HepG2 (cell line): ENCODE results near the gene AP3M1. TPM values are rescaled to one million over a fixed set of nuclear protein-coding genes. Genes with fewer than 3 reads are reported as not detected.
A peak's percentile ranks its signal among the peaks of the same experiment; 100 is the strongest.

Experiments
- ATAC-seq: fragments of 200-7000 bp; cut with Tn5 transposase; 3 replicates; pipeline ENCODE4 v1.9.1; 2020; ENCODE audit warnings: mild to moderate bottlenecking, moderate library complexity
- BruUV-seq: library from RNA; stranded (reverse); fragments of 400-500 nt; replicated peaks from 2 replicates; lab custom pipeline; 2021; lab: Mats Ljungman, UMichigan
- CTCF ChIA-PET: fragments of 300-600 bp; formaldehyde crosslinking; extraction: SDS; loops from one replicate; lab custom pipeline; 2021; ENCODE audit warnings: low total read pairs, inconsistent platforms, low intra/inter-chr PET ratio; lab: Yijun Ruan, JAX
- POLR2A ChIA-PET: fragments of 350-600 bp; sonication (Branson Sonifier 250); formaldehyde crosslinking; loops from one replicate; lab custom pipeline; 2020; ENCODE audit warnings: antibody characterized with exemption, inconsistent platforms; lab: Yijun Ruan, JAX
- DNase-seq: peaks from one replicate; pipeline ENCODE4 v3.0.0-alpha.2; 2015; ENCODE audit warnings: low spot score
- FAIRE-seq: peaks from 3 replicates; lab custom pipeline; 2011; peaks lifted over from hg19 to GRCh38; lab: Jason Lieb, UNC
- H2AFZ ChIP-seq: one replicate; pipeline ENCODE4 v1.6.1; 2011; ENCODE audit warnings: low read length, inconsistent platforms
- H3K27ac ChIP-seq: fragments of 300-600 bp; 3 replicates; pipeline ENCODE4 v1.8.0; 2011; ENCODE audit warnings: mixed run types, mild to moderate bottlenecking, mixed read lengths, low read length, inconsistent platforms; ENCODE audit not compliant: insufficient read depth; ENCODE audit errors: extremely low read length
- H3K27me3 ChIP-seq, 2 experiments: fragments of 200-600 bp in 1 of 2; 2 replicates in 1 of 2; 3 replicates in 1 of 2; pipeline versions ENCODE4 v1.6.0 to v1.8.0; 2011; ENCODE audit warnings: low read length in 2 of 2, mild to moderate bottlenecking in 2 of 2, moderate library complexity in 2 of 2, inconsistent platforms in 1 of 2; ENCODE audit not compliant: insufficient read depth in 2 of 2, control insufficient read depth in 1 of 2
- H3K36me3 ChIP-seq, 2 experiments: fragments of 200-600 bp in 1 of 2; replicated peaks in 1 of 2; 2 replicates in 1 of 2; 3 replicates in 1 of 2; pipeline versions ENCODE4 v1.5.1 to v1.8.0; 2011; ENCODE audit warnings: low read length in 2 of 2, inconsistent platforms in 1 of 2; ENCODE audit not compliant: insufficient read depth in 2 of 2, control insufficient read depth in 1 of 2
- H3K4me1 ChIP-seq: 2 replicates; pipeline ENCODE4 v1.5.1; 2012; ENCODE audit warnings: low read length, inconsistent platforms; ENCODE audit not compliant: insufficient read depth
- H3K4me2 ChIP-seq: 2 replicates; pipeline ENCODE4 v1.6.0; 2011; ENCODE audit warnings: low read depth, low read length, inconsistent platforms
- H3K4me3 ChIP-seq, 3 experiments: fragments of 200-600 bp in 1 of 3; sonication (generic), shearing (Covaris generic) in 1 of 3; replicated peaks in 1 of 3; 2 replicates each; pipeline ENCODE4 v1.5.1; 2011 to 2016; ENCODE audit warnings: low read length in 3 of 3, inconsistent platforms in 2 of 3, low read depth in 2 of 3, mild to moderate bottlenecking in 2 of 3, control low read depth in 1 of 3, mixed read lengths in 1 of 3; ENCODE audit not compliant: insufficient read depth in 1 of 3
- H3K79me2 ChIP-seq: one replicate; pipeline ENCODE4 v1.6.1; 2011; ENCODE audit warnings: low read length, inconsistent platforms; ENCODE audit not compliant: insufficient read depth
- H3K9ac ChIP-seq: 2 replicates; pipeline ENCODE4 v1.6.0; 2011; ENCODE audit warnings: mild to moderate bottlenecking, low read depth, low read length, inconsistent platforms; ENCODE audit not compliant: insufficient read depth
- H3K9me3 ChIP-seq: 2 replicates; pipeline ENCODE4 v1.5.1; 2012; ENCODE audit warnings: mild to moderate bottlenecking, low read length
- H4K20me1 ChIP-seq: 2 replicates; pipeline ENCODE4 v1.6.0; 2011; ENCODE audit warnings: inconsistent platforms, mild to moderate bottlenecking, low read length, moderate library complexity; ENCODE audit not compliant: insufficient read depth
- CSRNP2 ChIP-seq: sonication (generic); formaldehyde crosslinking; conservative IDR thresholded peaks from 2 replicates; pipeline ENCODE4 v1.8.0; 2022; ENCODE audit warnings: low read depth, missing genetic modification reagents
- FOXK2 ChIP-seq: fragments of 450-650 bp; IDR thresholded peaks from 2 replicates; pipeline ENCODE4 v1.6.1; 2016
- GMEB2 ChIP-seq: IDR thresholded peaks from 2 replicates; pipeline ENCODE4 v1.6.1; 2016; ENCODE audit warnings: missing biosample characterization, missing genetic modification reagents, low read depth
- HDAC2 ChIP-seq: sonication (generic); formaldehyde crosslinking; IDR thresholded peaks from 2 replicates; pipeline ENCODE4 v1.4.0; 2020; ENCODE audit warnings: missing genetic modification reagents
- HNRNPLL ChIP-seq: fragments of 200-400 bp; formaldehyde crosslinking; IDR thresholded peaks from 2 replicates; pipeline ENCODE4 v1.6.1; 2017; ENCODE audit warnings: mild to moderate bottlenecking, low read depth, low read length; ENCODE audit not compliant: poor library complexity, severe bottlenecking
- KMT2B ChIP-seq: IDR thresholded peaks from 2 replicates; pipeline ENCODE4 v1.6.1; 2016; ENCODE audit warnings: missing genetic modification reagents, missing compliant biosample characterization
- NRL ChIP-seq: sonication (generic); formaldehyde crosslinking; IDR thresholded peaks from 2 replicates; pipeline ENCODE4 v1.5.0; 2020; ENCODE audit warnings: missing genetic modification reagents, mild to moderate bottlenecking, moderate library complexity, borderline replicate concordance
- SIX1 ChIP-seq: sonication (generic); formaldehyde crosslinking; IDR thresholded peaks from 2 replicates; pipeline ENCODE4 v1.4.0; 2020; ENCODE audit warnings: missing genetic modification reagents, borderline replicate concordance
- XRCC5 ChIP-seq: fragments of 200-400 bp; formaldehyde crosslinking; optimal IDR thresholded peaks from 2 replicates; pipeline ENCODE3; 2017; ENCODE audit warnings: mild to moderate bottlenecking, low read length
- ZNF556 ChIP-seq: sonication (generic); formaldehyde crosslinking; IDR thresholded peaks from 2 replicates; pipeline ENCODE4 v1.4.0; 2020; ENCODE audit warnings: mild to moderate bottlenecking, missing genetic modification reagents, borderline replicate concordance
- WGBS: methylation state at CpG from one replicate; pipeline ENCODE4 v1.1.6; 2017; ENCODE audit warnings: low lambda C conversion rate; 5-methylcytosine and 5-hydroxymethylcytosine counted together
- in situ Hi-C: cut with HindIII; loops from 2 replicates; pipeline ENCODE4 v1.10.0; 2017; ENCODE audit warnings: low pct_unique_long_range_greater_than_20kb; ENCODE audit not compliant: extremely low pct_ligation_motif_present
- intact Hi-C: fragments of 100-400 bp; cut with micrococcal nuclease; formaldehyde crosslinking; loops from one replicate; pipeline ENCODE4 v1.10.0; 2022; ENCODE audit not compliant: unreplicated experiment
- polyA plus RNA-seq, 8 experiments: library from polyadenylated mRNA; depleted of rRNA in 3 of 8; stranded (reverse) in 7 of 8; unstranded in 1 of 8; fragments of >200 nt; fragmentation: Illumina TruSeq in 4 of 8; extraction: Trizol in 4 of 8; gene quantifications; 2 replicates each; pipeline versions ENCODE4 v1.2.1 to v1.2.3, GENCODE V29; 2011 to 2016; ENCODE audit warnings: low read depth in 4 of 8, missing spikeins in 1 of 8, mixed read lengths in 1 of 8; ENCODE audit not compliant: insufficient read depth in 1 of 8
- total RNA-seq, 5 experiments: library from RNA; depleted of rRNA; stranded (reverse); fragments of >200 nt; fragmentation: Illumina TruSeq; extraction: Trizol; gene quantifications; 2 replicates each; pipeline ENCODE4 v1.2.3, GENCODE V29; 2016; ENCODE audit warnings: low read depth in 1 of 5

The AP3M1 gene
- total and polyA plus RNA-seq, 2 of the 13 experiments (the other 11 are each of a cell fraction or from before 2014, with no cell fraction given): 29.0 to 31.6 TPM

DNA sequence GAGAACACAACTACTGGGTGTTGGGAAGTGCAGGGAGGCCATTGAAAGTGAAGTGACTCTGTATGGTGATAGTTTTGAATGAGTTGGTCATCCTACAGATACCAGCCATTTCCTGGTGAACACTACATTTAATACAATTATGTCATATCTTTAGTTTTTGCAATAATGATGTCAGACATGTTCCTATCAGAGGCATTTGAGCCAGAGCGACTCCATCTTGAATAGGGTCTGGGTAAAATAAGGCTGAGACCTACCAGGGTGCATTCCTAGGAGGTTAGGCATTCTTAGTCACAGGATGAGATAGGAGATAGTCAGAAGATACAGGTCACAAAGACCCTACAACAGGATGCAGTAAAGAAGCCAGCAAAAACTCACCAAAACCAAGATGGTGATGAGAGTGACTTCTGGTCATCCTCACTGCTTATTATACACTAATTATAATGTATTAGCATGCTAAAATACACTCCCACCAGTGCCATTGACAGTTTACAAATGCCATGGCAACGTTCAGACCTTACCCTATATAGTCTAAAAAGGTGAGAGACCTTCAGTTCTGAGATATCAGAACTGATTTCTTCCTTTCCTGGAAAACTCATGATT, 28.6 kb upstream of the AP3M1 start:
- ATAC-seq (no peak), DNase-seq (no peak), FAIRE-seq (peak; percentile 12)
- Histone ChIP-seq H3K79me2 (peaks cover 63% of the 10 kb centered on the region), H2AFZ (no peak overlapping the region), H3K9me3 (no peaks in the 10 kb centered on the region), H3K9ac (no peak overlapping the region), H3K27ac (no peak overlapping the region), H4K20me1 (no peaks in the 10 kb centered on the region), H3K4me2 (peak overlapping the region; percentile 59), H3K4me3 (no peak overlapping the region), H3K4me1 (peaks cover 56% of the 10 kb centered on the region), H3K36me3 (peaks cover 0 to 2% of the 10 kb centered on the region in 2 experiments; a peak in 1 of 5 replicates), H3K27me3 (no peaks in the 10 kb centered on the region)
- in situ Hi-C loops (no loop called here), intact Hi-C loops (no loop called here)
- no TSS peak for BruUV-seq
- ChIA-PET CTCF (no interaction called here), POLR2A (no interaction called here)
- 79% methylated on average over 2 of the region's 2 CpGs for WGBS
- no peak for TF ChIP-seq GMEB2 (CRISPR knock-in tag)
- TF ChIP-seq HDAC2 (CRISPR knock-in tag): no peak

GRCh38 chr10:74178042-74178791, 27.6 kb upstream of the AP3M1 start:
- Histone ChIP-seq H3K4me3 (peak overlapping the region in 1 of 3 experiments; percentile 32; a peak in 2 of 6 replicates), H3K36me3 (peaks cover 0 to 2% of the 10 kb centered on the region in 2 experiments; a peak in 1 of 5 replicates), H3K9me3 (no peaks in the 10 kb centered on the region), H2AFZ (no peak overlapping the region), H3K4me2 (peak overlapping the region; percentile 59), H3K27me3 (no peaks in the 10 kb centered on the region), H3K79me2 (peaks cover 57% of the 10 kb centered on the region), H3K27ac (no peak overlapping the region), H3K9ac (no peak overlapping the region), H3K4me1 (peaks cover 65% of the 10 kb centered on the region), H4K20me1 (no peaks in the 10 kb centered on the region)
- no peak for DNase-seq
- in situ Hi-C loops: no loop called here
- ATAC-seq: no peak
- intact Hi-C loops: no loop called here
- ChIA-PET POLR2A (interaction anchor here (0.6 to 2.5 kb wide), 4 partner anchors 12 to 1032 kb away, joined by 3 to 45 read pairs (median 8); partner anchors contain the start of genes ADK, AP3M1 and VDAC2), CTCF (no interaction called here)
- no peak for FAIRE-seq
- no TSS peak for BruUV-seq
- 75% methylated on average over 5 of the region's 5 CpGs for WGBS
- no peak for TF ChIP-seq ZNF556 (CRISPR knock-in tag)
- TF ChIP-seq KMT2B: no peak
- no peak for TF ChIP-seq XRCC5
- TF ChIP-seq HNRNPLL: no peak
- no peak for TF ChIP-seq SIX1 (CRISPR knock-in tag)
- TF ChIP-seq NRL (CRISPR knock-in tag): no peak
- no peak for TF ChIP-seq FOXK2
- TF ChIP-seq CSRNP2: no peak
